Lower leg skin (tissue), 4 donors: ENCODE measurements around the gene HADHA. TPM values are rescaled to one million over a fixed set of nuclear protein-coding genes. Genes with fewer than 3 reads are reported as not detected.
A peak's percentile ranks its signal among the peaks of the same experiment; 100 is the strongest.

Experiments used
- DNase-seq, 2 donors: peaks; one replicate each; pipeline ENCODE4 v3.0.0-alpha.2; 2019; ENCODE audit warnings: low spot score in 2 of 2
- H3K4me3 ChIP-seq: fragments of 200-600 bp; sonication (generic); 2 replicates; pipeline ENCODE4 v1.5.1; 2017; ENCODE audit warnings: mild to moderate bottlenecking, low read depth; ENCODE audit not compliant: poor library complexity, severe bottlenecking
- CTCF ChIP-seq, 3 donors: fragments of 450-650 bp; IDR thresholded peaks; one replicate each; pipeline ENCODE4 v1.5.1; 2016; ENCODE audit warnings: antibody characterized with exemption in 3 of 3, mild to moderate bottlenecking in 3 of 3, moderate library complexity in 2 of 3
- POLR2A ChIP-seq, 2 donors: fragments of 450-650 bp; IDR thresholded peaks; one replicate each; pipeline ENCODE4 v1.6.1; 2016 to 2017; ENCODE audit warnings: antibody characterized with exemption in 2 of 2, mild to moderate bottlenecking in 1 of 2, moderate library complexity in 1 of 2
- WGBS, 2 donors: methylation state at CpG; one replicate each; pipeline ENCODE4 v1.1.5; 2018; 5-methylcytosine and 5-hydroxymethylcytosine counted together
- intact Hi-C: fragments of 100-400 bp; cut with DNase I; formaldehyde crosslinking; loops from one replicate; pipeline ENCODE4 v1.15.0; 2023; ENCODE audit warnings: low total_unique reads
- total RNA-seq, 4 donors: library from RNA; depleted of rRNA; stranded (reverse); fragments of >200 nt; gene quantifications; one replicate each; pipeline ENCODE4 v1.1.0, GENCODE V29; 2016

HADHA gene
- total RNA-seq, 4 donors from 2014 or later: 125 to 170 (median 131) TPM

DNA sequence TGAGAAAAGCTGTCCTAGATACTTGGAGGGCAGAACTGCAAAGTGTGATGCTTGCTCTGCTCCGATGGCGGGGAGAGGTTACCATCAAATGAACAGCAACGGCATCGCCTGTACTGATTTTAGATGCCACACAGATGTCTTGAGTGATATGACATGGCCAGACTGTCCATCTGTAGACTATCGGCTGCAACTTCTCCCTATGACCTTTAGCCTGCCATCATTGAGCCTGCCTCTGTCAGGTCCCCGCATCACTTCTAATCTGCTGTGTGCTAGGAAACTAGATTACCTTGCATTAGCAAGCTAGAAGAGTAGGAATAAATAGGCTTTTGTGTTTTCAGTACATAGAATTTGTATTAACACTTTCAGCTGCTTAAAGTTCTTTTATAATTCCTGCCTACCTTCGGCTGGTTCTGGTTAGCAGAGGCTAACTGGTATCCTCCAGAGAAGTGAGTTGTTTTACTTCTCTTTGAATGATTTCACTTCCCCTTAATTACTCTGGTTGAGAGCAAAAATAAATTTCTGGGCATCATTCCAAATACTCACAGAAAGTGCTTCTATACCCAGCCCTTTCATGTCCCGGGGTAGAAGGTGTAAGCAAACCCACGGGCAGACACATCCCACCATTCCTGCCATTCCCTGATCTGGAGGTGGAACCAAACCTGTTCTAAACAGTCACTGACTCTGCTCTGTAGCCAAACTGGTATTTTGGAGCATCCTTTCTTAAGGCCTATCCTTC lies 47.6 kb downstream of the HADHA start:
- 81 to 82% methylated on average over 9 of the region's 9 CpGs for WGBS, 2 donors

GRCh38 chr2:26195040-26195984 lies 49.1 kb downstream of the HADHA start:
- intact Hi-C loops: no loop called here
- H3K4me3 ChIP-seq: no peak overlapping the region
- TF ChIP-seq POLR2A (IDR thresholded peaks at IDR 0.05) (no peak), CTCF (IDR thresholded peaks at IDR 0.05) (no peak)
- peak in 1 of 2 donors; percentile 52 for DNase-seq
- WGBS, 2 donors: 49% methylated on average over 12 of the region's 12 CpGs

More for the DNA sequence above, 47.6 kb downstream of the HADHA start:
- TF ChIP-seq POLR2A (IDR thresholded peaks at IDR 0.05) (no peak), CTCF (IDR thresholded peaks at IDR 0.05) (no peak)
- no peak for DNase-seq
- intact Hi-C loops: no loop called here
- no peak overlapping the region for H3K4me3 ChIP-seq

GRCh38 chr2:26193578-26194231 lies 50.7 kb downstream of the HADHA start:
- TF ChIP-seq POLR2A (IDR thresholded peaks at IDR 0.05) (no peak), CTCF (IDR thresholded peaks at IDR 0.05) (no peak)
- 88 to 89% methylated on average over 10 of the region's 10 CpGs for WGBS, 2 donors
- no peak for DNase-seq
- intact Hi-C loops: no loop called here
- no peak overlapping the region for H3K4me3 ChIP-seq

GRCh38 chr2:26191316-26192159 lies 52.9 kb downstream of the HADHA start:
- intact Hi-C loops: no loop called here

More at GRCh38 chr2:26191316-26192159, 52.9 kb downstream of the HADHA start:
- 80 to 83% methylated on average over 20 of the region's 20 CpGs for WGBS, 2 donors
- no peak overlapping the region for H3K4me3 ChIP-seq
- no peak for TF ChIP-seq CTCF (IDR thresholded peaks at IDR 0.05)
- no peak for TF ChIP-seq POLR2A (IDR thresholded peaks at IDR 0.05)
- DNase-seq: peak in 1 of 2 donors; percentile 83
